Testis (tissue), 5 donors: Measurements from ENCODE around the gene VCX. TPM values are rescaled to one million over a fixed set of nuclear protein-coding genes. Genes with fewer than 3 reads are reported as not detected.
"Not testable (repeated sequence)": the region's sequence is repeated elsewhere in the genome, so short reads cannot be mapped to it uniquely, and the experiment has no call there.

Source experiments
- DNase-seq: peaks from one replicate; pipeline ENCODE4 v3.0.0-alpha.2; 2019
- H3K27ac ChIP-seq, 2 donors: fragments of 200-600 bp; sonication (generic); one replicate each; pipeline ENCODE4 v1.5.1; 2019
- H3K27me3 ChIP-seq: fragments of 200-600 bp; sonication (generic); one replicate; pipeline ENCODE4 v1.5.1; 2019
- H3K36me3 ChIP-seq: fragments of 200-600 bp; sonication (generic); one replicate; pipeline ENCODE4 v1.5.1; 2017; ENCODE audit warnings: low read depth; ENCODE audit errors: missing control alignments
- H3K4me1 ChIP-seq: fragments of 200-600 bp; sonication (generic); one replicate; pipeline ENCODE4 v1.5.1; 2019
- H3K4me3 ChIP-seq, 2 donors: fragments of 200-600 bp; sonication (generic); one replicate each; pipeline ENCODE4 v1.5.1; 2017 to 2019
- H3K9me3 ChIP-seq: fragments of 200-600 bp; sonication (generic); one replicate; pipeline ENCODE4 v1.5.1; 2017
- POLR2A ChIP-seq: fragments of 450-650 bp; IDR thresholded peaks from one replicate; pipeline ENCODE4 v1.6.1; 2017; ENCODE audit warnings: antibody characterized with exemption, mild to moderate bottlenecking, moderate library complexity
- WGBS, 2 donors: methylation state at CpG; one replicate each; pipeline ENCODE4 v1.1.5; 2018; 5-methylcytosine and 5-hydroxymethylcytosine counted together
- intact Hi-C: fragments of 100-400 bp; cut with DNase I; formaldehyde crosslinking; loops from one replicate; pipeline ENCODE4 v1.15.1; 2023; ENCODE audit warnings: low total_unique reads
- long read RNA-seq, 2 donors: transcript quantifications; one replicate each; lab custom pipeline, GENCODE V29; 2026
- polyA plus RNA-seq: library from polyadenylated mRNA; stranded (reverse); fragments of 350-450 nt; fragmentation: Illumina TruSeq; extraction: RNeasy Lipid Tissue Mini Kit (QIAGEN cat#74804); gene quantifications from one replicate; pipeline ENCODE4 v1.2.3, GENCODE V29; 2014; ENCODE audit warnings: low read depth, low replicate concordance; ENCODE audit not compliant: insufficient read depth
- total RNA-seq, 2 donors: library from RNA; depleted of rRNA; stranded (reverse); fragments of >200 nt; gene quantifications; one replicate each; pipeline ENCODE4 v1.2.3, GENCODE V29; 2016
- TF ChIP-seq, protein P1 (sequence below), 3 experiments: fragments of 450-650 bp in 2 of 3; fragments of 200-600 bp in 1 of 3; sonication (generic) in 1 of 3; IDR thresholded peaks; one replicate each; pipeline ENCODE4 v1.5.1; 2016 to 2019; ENCODE audit warnings: antibody characterized with exemption in 3 of 3, mild to moderate bottlenecking in 2 of 3, moderate library complexity in 1 of 3

VCX gene
- total RNA-seq (100 to 1,000 TPM in 1 of 2 donors, 10 to 100 TPM in 1; 71.2 to 121 TPM), polyA plus RNA-seq (28.4 TPM)
- long read RNA-seq, donor 1: 0 reads
- long read RNA-seq, donor 2: 0 reads

DNA sequence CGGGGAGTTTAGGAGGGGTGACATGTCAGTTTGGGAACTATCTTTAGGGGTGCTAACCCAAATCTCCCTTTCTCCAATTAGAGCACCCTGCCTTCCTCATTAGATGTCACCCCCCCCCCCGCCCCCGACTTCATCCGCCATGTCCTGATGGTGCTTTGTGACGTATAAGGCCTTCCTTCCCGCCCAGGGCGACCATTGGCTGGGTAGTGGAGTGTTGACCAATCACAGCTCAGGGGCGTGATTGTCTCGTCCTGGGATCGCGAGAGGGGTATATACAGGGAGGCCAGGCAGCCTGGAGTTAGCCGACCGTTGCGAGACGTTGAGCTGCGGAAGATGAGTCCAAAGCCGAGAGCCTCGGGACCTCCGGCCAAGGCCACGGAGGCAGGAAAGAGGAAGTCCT, at the start of gene VCX:
TSS of gene VCX (plus strand) at position 301 of the 400 bp plus-strand sequence. CDS start at position 334, 33 bp downstream.
- H3K27me3 ChIP-seq, intact Hi-C loops, H3K4me3 ChIP-seq, H3K9me3 ChIP-seq, H3K4me1 ChIP-seq, H3K36me3 ChIP-seq, DNase-seq, H3K27ac ChIP-seq: not testable (repeated sequence)
- WGBS, 2 donors: no CpG with 5 or more reads among the region's 20 CpGs

DNA sequence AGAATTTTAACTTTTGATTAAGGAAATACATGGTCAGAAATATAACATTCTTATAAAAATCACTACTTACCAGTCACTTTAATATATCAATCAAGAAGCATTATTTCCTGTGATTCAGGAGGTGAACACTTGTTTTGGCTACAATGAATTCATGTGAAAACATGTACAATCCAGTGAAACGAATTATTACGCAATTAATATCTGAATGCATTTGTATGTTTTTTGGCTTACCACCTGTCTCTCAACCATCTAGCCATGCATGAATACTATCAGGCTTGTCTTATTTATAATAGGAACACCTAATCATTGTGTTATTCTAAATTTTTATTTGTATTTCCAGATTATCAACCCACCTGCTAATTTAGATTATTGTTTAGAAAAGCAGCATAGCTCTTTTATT, 44.6 kb upstream of the VCX start:
- Histone ChIP-seq H3K27me3 (no peaks in the 10 kb centered on the region), H3K9me3 (no peaks in the 10 kb centered on the region), H3K4me1 (no peaks in the 10 kb centered on the region), H3K27ac (no peak overlapping the region), H3K36me3 (no peaks in the 10 kb centered on the region), H3K4me3 (no peak overlapping the region)
- TF ChIP-seq, protein P1, sequence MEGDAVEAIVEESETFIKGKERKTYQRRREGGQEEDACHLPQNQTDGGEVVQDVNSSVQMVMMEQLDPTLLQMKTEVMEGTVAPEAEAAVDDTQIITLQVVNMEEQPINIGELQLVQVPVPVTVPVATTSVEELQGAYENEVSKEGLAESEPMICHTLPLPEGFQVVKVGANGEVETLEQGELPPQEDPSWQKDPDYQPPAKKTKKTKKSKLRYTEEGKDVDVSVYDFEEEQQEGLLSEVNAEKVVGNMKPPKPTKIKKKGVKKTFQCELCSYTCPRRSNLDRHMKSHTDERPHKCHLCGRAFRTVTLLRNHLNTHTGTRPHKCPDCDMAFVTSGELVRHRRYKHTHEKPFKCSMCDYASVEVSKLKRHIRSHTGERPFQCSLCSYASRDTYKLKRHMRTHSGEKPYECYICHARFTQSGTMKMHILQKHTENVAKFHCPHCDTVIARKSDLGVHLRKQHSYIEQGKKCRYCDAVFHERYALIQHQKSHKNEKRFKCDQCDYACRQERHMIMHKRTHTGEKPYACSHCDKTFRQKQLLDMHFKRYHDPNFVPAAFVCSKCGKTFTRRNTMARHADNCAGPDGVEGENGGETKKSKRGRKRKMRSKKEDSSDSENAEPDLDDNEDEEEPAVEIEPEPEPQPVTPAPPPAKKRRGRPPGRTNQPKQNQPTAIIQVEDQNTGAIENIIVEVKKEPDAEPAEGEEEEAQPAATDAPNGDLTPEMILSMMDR (IDR thresholded peaks at IDR 0.05): no peak
- TF ChIP-seq POLR2A: no peak
- intact Hi-C loops: no loop called here
- DNase-seq: no peak
- 90 to 92% methylated on average over 2 of the region's 2 CpGs for WGBS, 2 donors

DNA sequence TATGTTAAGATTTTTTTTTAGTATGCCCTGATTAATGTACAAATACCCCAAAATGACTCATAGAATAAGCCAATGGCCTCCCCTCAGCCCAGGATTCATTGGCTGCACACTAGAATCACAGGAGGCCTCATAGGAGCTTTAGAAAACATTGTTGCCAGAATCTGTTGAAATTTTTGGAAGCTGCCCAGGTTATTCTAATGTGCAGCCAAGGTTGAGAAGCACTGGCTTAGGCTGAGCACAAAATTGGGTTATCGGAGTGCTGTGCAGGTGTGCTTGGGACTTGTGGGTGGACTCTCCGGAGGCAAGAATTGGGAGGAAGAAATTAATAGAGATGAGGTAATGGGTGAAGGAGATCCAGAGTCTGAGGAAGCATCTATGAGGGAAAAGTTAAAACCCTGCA, 41.3 kb upstream of the VCX start:
- Histone ChIP-seq H3K27ac (no peak overlapping the region), H3K36me3 (no peaks in the 10 kb centered on the region), H3K27me3 (no peaks in the 10 kb centered on the region), H3K4me1 (no peaks in the 10 kb centered on the region), H3K4me3 (no peak overlapping the region), H3K9me3 (no peaks in the 10 kb centered on the region)
- intact Hi-C loops: no loop called here
- 75 to 80% methylated on average over 2 of the region's 2 CpGs for WGBS, 2 donors
- no peak for TF ChIP-seq POLR2A
- TF ChIP-seq, protein P1 (IDR thresholded peaks at IDR 0.05): no peak
- DNase-seq: no peak

DNA sequence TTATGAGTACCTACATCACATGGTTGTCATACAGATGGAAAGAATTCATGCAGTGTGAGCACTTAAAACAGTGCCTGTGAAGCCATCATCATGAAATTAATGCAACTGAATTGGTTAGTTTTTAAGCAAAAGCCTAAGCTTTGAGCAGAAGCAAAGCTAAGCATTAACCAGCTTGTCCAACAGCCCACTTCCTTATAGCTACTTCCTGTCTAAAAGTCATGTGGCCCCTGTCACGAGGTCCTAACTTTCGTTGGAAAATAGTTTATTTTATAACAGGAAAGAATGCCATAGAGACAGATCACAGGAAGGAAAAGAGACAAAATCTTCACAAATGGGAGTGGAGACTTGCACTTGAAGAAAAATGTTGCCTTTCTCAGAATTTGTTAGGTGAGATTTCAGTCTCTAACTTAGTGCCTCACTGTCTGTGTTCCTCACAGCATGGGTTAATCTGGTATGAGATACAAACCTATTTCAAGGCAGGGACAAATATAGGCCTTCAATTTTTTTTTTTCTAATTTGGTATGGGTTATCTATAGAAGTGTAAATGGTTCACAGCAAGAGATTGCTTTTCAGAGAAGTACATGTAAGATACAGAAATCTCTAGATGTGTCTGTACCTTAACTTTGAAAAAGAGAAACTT, 27.7 kb upstream of the VCX start:
- H3K36me3 ChIP-seq: no peaks in the 10 kb centered on the region
- H3K4me3 ChIP-seq: no peak overlapping the region
- H3K27me3 ChIP-seq: no peaks in the 10 kb centered on the region
- no peaks in the 10 kb centered on the region for H3K9me3 ChIP-seq
- H3K27ac ChIP-seq: no peak overlapping the region
- intact Hi-C loops: no loop called here
- no peak for DNase-seq
- TF ChIP-seq POLR2A: no peak
- TF ChIP-seq, protein P1 (IDR thresholded peaks at IDR 0.05): no peak
- WGBS, 2 donors: 51 to 59% methylated on average over 2 of the region's 2 CpGs
- no peaks in the 10 kb centered on the region for H3K4me1 ChIP-seq

DNA sequence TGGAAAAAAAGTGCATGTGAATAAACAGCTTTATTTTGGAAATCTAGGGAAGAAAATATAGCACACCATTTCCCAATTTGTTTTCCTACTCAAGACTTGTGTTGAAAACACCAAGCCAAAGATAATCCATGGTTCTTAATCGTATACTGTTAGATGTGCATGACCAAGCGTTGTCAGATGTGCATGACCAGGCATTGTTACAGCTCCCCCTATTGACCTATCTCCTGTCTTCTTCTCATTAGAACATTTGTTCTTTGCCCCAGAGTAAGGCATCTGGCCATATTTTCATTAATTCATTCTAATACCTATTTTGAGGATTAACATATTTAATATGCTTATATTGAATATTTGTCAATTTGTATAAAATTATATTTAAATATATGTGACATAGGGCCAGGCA, 14.4 kb upstream of the VCX start:
- H3K36me3 ChIP-seq: no peaks in the 10 kb centered on the region
- DNase-seq: peak; percentile 13
- no peaks in the 10 kb centered on the region for H3K4me1 ChIP-seq
- no peak overlapping the region for H3K27ac ChIP-seq
- TF ChIP-seq POLR2A: no peak
- TF ChIP-seq, protein P1 (IDR thresholded peaks at IDR 0.05): no peak
- H3K4me3 ChIP-seq: no peak overlapping the region
- no peaks in the 10 kb centered on the region for H3K27me3 ChIP-seq
- intact Hi-C loops: no loop called here
- no peaks in the 10 kb centered on the region for H3K9me3 ChIP-seq
- WGBS, 2 donors: 60 to 70% methylated on average over 2 of the region's 2 CpGs
